Stimulated activated CD8-positive, alpha-beta memory T cell treated with anti-CD3 and anti-CD28 coated beads, Interleukin-2, amount 100 ng/mL, for 1 hour (primary cell): ENCODE data around the gene CDC42BPB.
"Not testable (repeated sequence)": the region's sequence is repeated elsewhere in the genome, so short reads cannot be mapped to it uniquely, and the experiment has no call there.

Experiments used
- DNase-seq, 2 donors: peaks; one replicate each; pipeline ENCODE4 v3.0.0-alpha.2; 2020; ENCODE audit warnings: low read depth in 2 of 2

The CDC42BPB gene

GRCh38 chr14:102928412-102929240 lies 128.7 kb downstream of the CDC42BPB start:
- peak; percentile 50 to 72 for DNase-seq

- DNase-seq: no peak
Measured at GRCh38 chr14:102927878-102928411, 129.4 kb downstream of the CDC42BPB start.

GRCh38 chr14:102927346-102927877 lies 129.9 kb downstream of the CDC42BPB start:
- DNase-seq: no peak

GRCh38 chr14:102926840-102927239 lies 130.5 kb downstream of the CDC42BPB start:
- not testable (repeated sequence) for DNase-seq

- DNase-seq: no peak
Measured at GRCh38 chr14:102926104-102926503, 131.2 kb downstream of the CDC42BPB start.

- no peak for DNase-seq
Measured at GRCh38 chr14:102925646-102926045, 131.7 kb downstream of the CDC42BPB start.

GRCh38 chr14:102924632-102925588 lies 132.4 kb downstream of the CDC42BPB start:
- no peak for DNase-seq

- DNase-seq: no peak
Measured at GRCh38 chr14:102923925-102924486, 133.3 kb downstream of the CDC42BPB start.

GRCh38 chr14:102923201-102923924 lies 134.0 kb downstream of the CDC42BPB start:
- no peak for DNase-seq

GRCh38 chr14:102922490-102923200 lies 134.7 kb downstream of the CDC42BPB start, which contains the start of gene AMN:
Gene AMN (plus strand): TSS chr14:102922663. CDS start chr14:102922689, 26 bp downstream.
- no peak for DNase-seq

GRCh38 chr14:102920998-102921304 lies 136.4 kb downstream of the CDC42BPB start:
- no peak for DNase-seq

- DNase-seq: no peak
Measured at GRCh38 chr14:102920273-102920997, 136.9 kb downstream of the CDC42BPB start.

- no peak for DNase-seq
Measured at GRCh38 chr14:102918438-102918837, 138.9 kb downstream of the CDC42BPB start.

GRCh38 chr14:102917469-102918211 lies 139.7 kb downstream of the CDC42BPB start:
- DNase-seq: peak; percentile 38 to 41

- no peak for DNase-seq
Measured at GRCh38 chr14:102917056-102917385, 140.3 kb downstream of the CDC42BPB start.

GRCh38 chr14:102916347-102917055 lies 140.8 kb downstream of the CDC42BPB start:
- DNase-seq: no peak

GRCh38 chr14:102915292-102916110 lies 141.8 kb downstream of the CDC42BPB start:
- DNase-seq: no peak
